B cell (primary cell): ENCODE data around the gene ZSWIM3. TPM values are rescaled to one million over a fixed set of nuclear protein-coding genes. Genes with fewer than 3 reads are reported as not detected.

Experiments
- ATAC-seq: fragments of 200-7000 bp; cut with Tn5 transposase; one replicate; pipeline ENCODE4 v1.10.0; 2021; ENCODE audit warnings: low read depth, mild to moderate bottlenecking, moderate number of reproducible peaks, moderate library complexity
- CTCF ChIA-PET: fragments of 350-600 bp; sonication (Branson Sonifier 250); formaldehyde crosslinking; loops from one replicate; lab custom pipeline; 2021; ENCODE audit warnings: antibody characterized with exemption, inconsistent platforms; lab: Charles Lee
- POLR2A ChIA-PET: fragments of 350-600 bp; sonication (Branson Sonifier 250); formaldehyde crosslinking; loops from one replicate; lab custom pipeline; 2021; ENCODE audit warnings: antibody characterized with exemption; lab: Charles Lee
- DNase-seq: peaks from one replicate; pipeline ENCODE4 v3.0.0; 2013
- H2AFZ ChIP-seq: 2 replicates; pipeline ENCODE4 v1.6.1; 2012; ENCODE audit warnings: mild to moderate bottlenecking, low read depth, low read length; ENCODE audit not compliant: insufficient read depth, poor library complexity, severe bottlenecking
- H3K27ac ChIP-seq, 2 donors: 1 replicate in 1 of 2; 2 replicates in 1 of 2; pipeline ENCODE4 v1.5.1; 2012 to 2013; ENCODE audit warnings: low read length in 2 of 2, mild to moderate bottlenecking in 2 of 2, moderate library complexity in 1 of 2
- H3K27me3 ChIP-seq, 4 experiments: fragments of 200-600 bp in 1 of 4; sonication (generic) in 1 of 4; replicated peaks in 1 of 4; 1 replicate in 2 of 4; 2 replicates in 2 of 4; pipeline versions ENCODE4 v1.6.1 to v1.7.0; 2013 to 2016; ENCODE audit warnings: low read length in 3 of 4, mild to moderate bottlenecking in 2 of 4, mixed read lengths in 1 of 4, moderate library complexity in 1 of 4; ENCODE audit not compliant: insufficient read depth in 4 of 4, control insufficient read depth in 3 of 4; ENCODE audit errors: control extremely low read depth in 1 of 4
- H3K36me3 ChIP-seq, 2 experiments: replicated peaks in 1 of 2; 1 replicate in 1 of 2; 2 replicates in 1 of 2; pipeline versions ENCODE4 v1.6.1 to v1.7.1; 2013; ENCODE audit warnings: low read length in 1 of 2; ENCODE audit not compliant: insufficient read depth in 2 of 2, control insufficient read depth in 1 of 2; ENCODE audit errors: control extremely low read depth in 1 of 2, extremely low read depth in 1 of 2
- H3K4me1 ChIP-seq, 2 donors: fragments of 200-600 bp in 1 of 2; sonication (generic) in 1 of 2; 1 replicate in 1 of 2; 2 replicates in 1 of 2; pipeline versions ENCODE4 v1.5.1 to v1.6.1; 2013 to 2017; ENCODE audit warnings: low read length in 2 of 2; ENCODE audit not compliant: control insufficient read depth in 2 of 2, insufficient read depth in 2 of 2
- H3K4me2 ChIP-seq: replicated peaks from 2 replicates; pipeline ENCODE3; 2012; ENCODE audit warnings: mild to moderate bottlenecking, low read depth, low read length; ENCODE audit not compliant: poor library complexity, severe bottlenecking
- H3K4me3 ChIP-seq, 5 experiments: fragments of 200-600 bp in 1 of 5; sonication (generic) in 1 of 5; 1 replicate in 3 of 5; 2 replicates in 2 of 5; pipeline versions ENCODE4 v1.5.1 to v1.7.0; 2011 to 2016; ENCODE audit warnings: low read length in 4 of 5, mild to moderate bottlenecking in 4 of 5, low read depth in 2 of 5, control low read depth in 1 of 5, moderate library complexity in 1 of 5; ENCODE audit not compliant: insufficient read depth in 1 of 5; ENCODE audit errors: control extremely low read depth in 1 of 5, extremely low read depth in 1 of 5
- H3K79me2 ChIP-seq: fragments of 200-600 bp; sonication (generic); one replicate; pipeline ENCODE4 v1.6.0; 2016; ENCODE audit warnings: low read length; ENCODE audit not compliant: control insufficient read depth, insufficient read depth
- H3K9ac ChIP-seq: fragments of 200-600 bp; sonication (generic); 2 replicates; pipeline ENCODE4 v1.6.1; 2017; ENCODE audit warnings: mild to moderate bottlenecking, low read length, moderate library complexity
- H3K9me3 ChIP-seq, 3 donors: one replicate each; pipeline versions ENCODE4 v1.6.1 to v1.7.1; 2013; ENCODE audit warnings: low read length in 2 of 3; ENCODE audit not compliant: control insufficient read depth in 2 of 3, insufficient read depth in 1 of 3; ENCODE audit errors: control extremely low read depth in 1 of 3
- H4K20me1 ChIP-seq: 2 replicates; pipeline ENCODE4 v1.6.0; 2012; ENCODE audit warnings: mild to moderate bottlenecking, low read length; ENCODE audit not compliant: insufficient read depth, control insufficient read depth, poor library complexity, severe bottlenecking
- H3K27ac Mint-ChIP-seq: one replicate; pipeline ENCODE4 v1.8.0; 2021; ENCODE audit warnings: mixed read lengths
- H3K27me3 Mint-ChIP-seq: one replicate; pipeline ENCODE4 v1.8.0; 2021; ENCODE audit warnings: mixed read lengths
- H3K4me1 Mint-ChIP-seq: one replicate; pipeline ENCODE4 v1.8.0; 2021; ENCODE audit warnings: mixed read lengths
- H3K4me3 Mint-ChIP-seq: one replicate; pipeline ENCODE4 v1.8.0; 2021; ENCODE audit warnings: mixed read lengths
- H3K9me3 Mint-ChIP-seq: one replicate; pipeline ENCODE4 v1.8.0; 2022; ENCODE audit warnings: mixed read lengths; ENCODE audit not compliant: insufficient read depth
- CTCF ChIP-seq: fragments of 200-600 bp; IDR thresholded peaks from one replicate; pipeline ENCODE4 v1.8.0; 2022; ENCODE audit warnings: antibody characterized with exemption, mild to moderate bottlenecking
- EZH2 ChIP-seq: IDR thresholded peaks from 2 replicates; pipeline ENCODE4 v1.6.1; 2012; ENCODE audit warnings: borderline replicate concordance, low read depth, mild to moderate bottlenecking, moderate library complexity, low read length; ENCODE audit not compliant: insufficient read depth, poor library complexity, severe bottlenecking
- WGBS: methylation state at CpG from one replicate; pipeline ENCODE4 v1.1.5; 2013; ENCODE audit warnings: missing lambda C conversion rate; ENCODE audit not compliant: insufficient coverage; 5-methylcytosine and 5-hydroxymethylcytosine counted together
- intact Hi-C: fragments of 100-400 bp; cut with micrococcal nuclease; formaldehyde crosslinking; loops from one replicate; pipeline ENCODE4 v1.10.0; 2022
- polyA plus RNA-seq: library from polyadenylated mRNA; depleted of rRNA; stranded (reverse); fragments of >200 nt; gene quantifications from 2 replicates; pipeline ENCODE4 v1.2.3, GENCODE V29; 2012
- total RNA-seq, 2 donors: library from RNA; stranded (reverse); fragments of 120-200 nt in 1 of 2; gene quantifications; 1 replicate in 1 of 2; 2 replicates in 1 of 2; pipeline versions ENCODE4 v1.2.3 to v1.2.4, GENCODE V29; 2013 to 2022

The ZSWIM3 gene
- total and polyA plus RNA-seq, 2 donors (not counting 1 experiment from before 2014, with no cell fraction given) = 4.0 to 7.1 TPM

- peaks cover 50% of the 10 kb centered on the region for H3K79me2 ChIP-seq
Measured at GRCh38 chr20:45861221-45862075, 4.0 kb downstream of the ZSWIM3 start.

More at GRCh38 chr20:45861221-45862075, 4.0 kb downstream of the ZSWIM3 start:
- ATAC-seq = no peak
- Histone ChIP-seq H3K4me3 (no peak overlapping the region), H3K27ac (no peak overlapping the region), H2AFZ (no peak overlapping the region), H3K4me2 (no peak overlapping the region), H3K36me3 (no peaks in the 10 kb centered on the region), H4K20me1 (no peaks in the 10 kb centered on the region), H3K4me1 (peaks cover 10 to 14% of the 10 kb centered on the region in 2 donors), H3K9me3 (peaks cover 0 to 3% (median 0%) of the 10 kb centered on the region in 3 donors), H3K27me3 (no peaks in the 10 kb centered on the region), H3K9ac (no peak overlapping the region)
- POLR2A ChIA-PET = interaction anchor here (0.6 kb wide), 1 partner anchor 48 kb away, joined by 3 read pairs; no protein-coding TSS in a partner anchor
- Mint-ChIP-seq H3K9me3 (no peaks in the 10 kb centered on the region), H3K27me3 (no peaks in the 10 kb centered on the region), H3K4me3 (no peak overlapping the region), H3K27ac (no peak overlapping the region), H3K4me1 (peaks cover 24% of the 10 kb centered on the region)
- no peak for TF ChIP-seq EZH2
- TF ChIP-seq CTCF = no peak
- intact Hi-C loops = no loop called here
- CTCF ChIA-PET = interaction anchor here (0.8 to 1.6 kb wide), 3 partner anchors 28 to 109 kb away, joined by 4 to 6 read pairs (median 4); no protein-coding TSS in a partner anchor
- DNase-seq = no peak
- WGBS = 100% methylated on average over 1 of the region's 7 CpGs
